ENCODE data around the gene POLE2.

- TF ChIP-seq CTCF (conservative IDR thresholded peaks at IDR 0.05 in 1 of 2, IDR thresholded peaks at IDR 0.05 in 1 of 2; ENCODE audit: low read depth in 1 of 2, low read length in 2 of 2) (no peak), EZH2 (IDR thresholded peaks at IDR 0.05; ENCODE audit: low read length, missing control alignments) (no peak)
Measured at GRCh38 chr14:49642163-49642562, 45.9 kb downstream of the POLE2 start.
